Upper lobe of left lung (tissue), 4 donors: Measurements from ENCODE around the gene VPS13C.

Source experiments
- CTCF ChIP-seq, 6 experiments: fragments of 450-650 bp in 4 of 6; fragments of 200-600 bp in 2 of 6; sonication (generic) in 2 of 6; IDR thresholded peaks; one replicate each; pipeline ENCODE4 v1.5.1; 2016 to 2019; ENCODE audit warnings: antibody characterized with exemption in 6 of 6
- POLR2A ChIP-seq, 4 donors: fragments of 450-650 bp; IDR thresholded peaks; one replicate each; pipeline ENCODE4 v1.5.1; 2016 to 2017; ENCODE audit warnings: antibody characterized with exemption in 4 of 4, mild to moderate bottlenecking in 2 of 4

- TF ChIP-seq POLR2A (IDR thresholded peaks at IDR 0.05), result no peak
- TF ChIP-seq CTCF (IDR thresholded peaks at IDR 0.05), result no peak
Observed at GRCh38 chr15:61820212-61820611, 240.0 kb downstream of the VPS13C start.
